ENCODE data around the gene LRRN3.

GRCh38 chr7:111056371-111056770 lies 34.6 kb upstream of the LRRN3 start:
- TF ChIP-seq CTCF (IDR thresholded peaks at IDR 0.05; ENCODE audit: low read depth, low read length) (no peak), EZH2phosphoT487 (IDR thresholded peaks at IDR 0.05; ENCODE audit: low read depth) (no peak)
